Stimulated activated CD8-positive, alpha-beta memory T cell treated with anti-CD3 and anti-CD28 coated beads, Interleukin-4, amount 100 ng/mL, for 4 hours (primary cell): Measurements from ENCODE around the gene SMYD3.

Experiments used
- DNase-seq, 2 donors: peaks; one replicate each; pipeline ENCODE4 v3.0.0-alpha.2; 2020; ENCODE audit warnings: low read depth in 2 of 2, low spot score in 1 of 2

SMYD3 gene

DNA sequence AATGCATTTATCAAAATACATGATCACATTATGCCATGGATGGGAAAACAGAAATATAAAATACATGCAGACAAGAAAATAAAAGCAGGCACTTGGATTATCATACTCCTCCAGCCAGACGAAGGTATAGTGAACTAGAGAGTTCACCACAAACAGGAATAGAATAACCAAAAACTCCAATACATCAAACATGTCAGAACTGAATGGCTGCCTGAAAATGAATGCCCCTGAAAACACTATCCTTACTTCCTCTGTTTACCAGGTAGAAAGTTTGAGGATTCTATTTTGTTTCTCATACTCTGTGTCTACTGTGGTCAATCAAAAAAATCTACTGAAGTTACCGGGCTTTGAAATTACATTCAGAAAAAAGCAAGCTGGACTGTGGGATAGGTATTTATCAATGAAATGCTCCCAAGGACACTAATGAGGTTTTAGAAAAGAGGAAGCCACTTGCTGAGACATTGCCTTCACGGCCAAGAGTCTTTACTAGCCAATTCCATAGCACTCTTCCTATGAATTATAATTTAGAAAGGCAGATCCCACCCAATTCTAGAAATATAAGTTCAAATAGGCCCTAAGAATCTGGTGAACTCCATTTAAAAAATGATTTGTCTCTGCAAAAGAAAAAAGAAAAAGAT, 197.7 kb downstream of the SMYD3 start:
- no peak for DNase-seq

DNA sequence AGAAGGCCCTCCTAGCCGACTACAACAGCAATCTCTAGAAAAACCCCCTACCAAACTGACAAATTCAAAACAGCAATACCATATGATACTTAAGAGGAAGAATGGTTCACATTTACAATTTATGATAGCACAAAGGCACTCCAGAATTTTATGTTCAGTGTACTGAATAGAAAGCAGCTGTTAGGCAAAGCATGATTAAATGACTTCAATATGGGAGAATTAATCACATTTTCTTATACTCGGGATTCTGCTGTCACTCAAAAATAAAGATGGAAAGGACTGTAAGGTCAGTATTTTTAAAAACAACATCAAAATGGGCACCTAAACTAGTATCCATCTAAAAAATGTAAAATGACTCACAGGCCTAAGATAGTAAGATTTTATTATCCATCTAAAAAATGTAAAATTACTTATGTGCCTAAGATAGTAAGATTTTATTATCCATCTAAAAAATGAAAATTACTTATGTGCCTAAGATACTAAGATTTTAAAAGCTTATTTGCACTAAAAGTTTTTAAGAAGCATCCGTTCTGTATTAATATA, 198.5 kb downstream of the SMYD3 start:
- DNase-seq, result no peak

DNA sequence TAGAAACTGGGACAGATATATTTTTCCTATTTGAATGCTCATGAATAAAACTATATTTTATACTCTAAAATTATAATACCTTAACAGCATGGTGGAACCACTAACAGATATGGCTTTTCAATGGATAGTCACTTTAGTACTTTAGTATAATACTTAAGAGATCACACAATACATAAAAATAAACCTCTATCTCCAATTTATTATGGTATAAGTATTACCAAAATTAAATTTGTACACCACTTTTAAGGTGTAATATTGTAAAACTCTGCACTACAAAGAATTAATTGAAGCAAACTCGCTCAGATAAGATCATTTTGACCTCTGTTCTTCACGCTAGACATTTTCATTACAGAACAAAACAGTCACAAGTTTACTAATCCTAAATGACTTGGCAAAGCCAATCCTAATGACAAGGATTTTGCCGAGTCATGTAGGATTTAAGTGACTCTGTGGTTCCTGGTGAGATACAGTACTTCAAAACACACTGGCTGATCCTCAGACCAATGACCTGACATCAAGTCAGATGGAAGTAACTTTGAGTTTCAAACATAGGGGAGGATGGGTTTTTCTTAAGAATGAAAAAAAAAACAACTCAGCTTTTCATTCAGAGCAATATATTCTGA, 200.6 kb downstream of the SMYD3 start:
- DNase-seq, result no peak

DNA sequence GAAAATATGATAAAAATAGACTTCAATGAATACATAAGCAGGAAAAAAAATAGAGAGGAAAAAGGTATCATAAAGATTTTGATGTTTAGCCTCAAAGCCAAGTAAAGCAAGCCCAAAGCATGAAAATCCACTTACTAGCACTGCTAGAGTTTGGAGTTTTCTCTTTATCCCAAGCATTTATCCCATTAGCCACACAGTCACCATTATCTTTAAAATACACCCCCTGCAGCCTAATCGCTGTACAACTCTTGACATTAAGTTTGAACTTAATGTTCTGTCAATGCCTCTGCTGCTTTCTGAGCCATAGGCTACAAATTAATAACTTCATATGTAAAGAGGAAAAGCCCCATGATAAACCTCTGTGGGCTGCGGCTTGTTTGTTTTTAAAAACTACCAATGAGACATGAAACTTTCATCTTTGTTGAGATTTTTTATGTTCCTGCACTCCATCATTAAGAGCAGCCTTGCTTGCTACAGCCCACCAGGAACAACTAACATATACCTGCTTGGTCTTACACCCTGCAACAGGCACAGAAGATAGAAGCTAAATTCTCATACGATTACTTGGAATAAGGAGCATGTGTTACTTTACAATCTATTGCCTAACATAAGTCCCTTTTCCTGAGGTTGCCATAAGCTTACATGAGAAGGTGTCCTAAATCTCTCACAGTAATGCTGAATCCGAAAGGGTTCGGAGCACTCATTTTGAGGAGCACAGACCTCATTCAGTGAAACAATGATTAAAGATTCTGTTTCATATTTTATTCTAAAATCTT, 202.4 kb downstream of the SMYD3 start:
- no peak for DNase-seq

DNA sequence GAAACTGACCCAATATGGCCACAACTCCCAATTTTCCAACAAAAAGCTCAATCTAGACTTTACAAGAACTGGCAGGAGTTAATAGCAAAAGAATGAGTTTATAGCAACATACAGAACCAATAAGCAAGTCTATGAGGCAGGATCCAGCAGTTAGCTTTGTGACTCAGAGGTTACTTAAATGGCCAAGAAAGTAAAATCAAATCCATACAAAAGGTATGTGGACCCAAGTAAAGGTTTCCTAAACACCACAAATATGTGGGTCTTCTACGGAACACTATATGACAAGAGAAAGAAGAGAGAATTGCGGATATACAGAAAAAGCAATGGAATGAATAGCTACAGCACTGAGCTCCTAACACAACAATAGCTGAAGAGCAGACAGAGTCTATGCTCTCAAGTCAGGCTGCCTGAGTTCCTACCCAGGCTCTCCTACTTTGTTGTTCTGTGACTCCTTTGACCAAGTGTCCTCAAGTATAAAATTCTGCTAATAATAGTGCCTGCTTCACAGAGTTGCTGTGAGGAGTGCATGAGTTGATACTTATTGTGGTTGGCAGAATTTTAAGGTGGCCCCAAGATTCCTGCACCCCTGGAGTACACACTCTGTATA, 204.3 kb downstream of the SMYD3 start:
- DNase-seq, result no peak

DNA sequence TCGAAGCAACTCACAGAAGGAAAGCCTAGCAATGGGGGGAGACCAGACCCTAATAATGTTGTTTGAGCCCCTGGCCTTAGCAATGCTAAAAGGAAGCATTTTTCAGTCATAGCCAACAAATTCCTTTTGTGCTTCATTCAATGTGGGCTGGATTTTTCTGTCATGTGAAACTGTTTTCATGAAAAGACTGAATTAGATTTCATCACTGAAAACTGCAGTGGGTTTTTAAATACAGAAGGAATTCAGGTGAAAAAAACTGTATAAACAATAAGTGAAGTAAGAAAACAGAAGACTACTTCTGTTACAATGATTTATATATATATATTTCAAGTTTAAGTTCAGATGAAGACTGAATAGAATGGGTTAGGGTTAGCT, 204.8 kb downstream of the SMYD3 start:
- no peak for DNase-seq

DNA sequence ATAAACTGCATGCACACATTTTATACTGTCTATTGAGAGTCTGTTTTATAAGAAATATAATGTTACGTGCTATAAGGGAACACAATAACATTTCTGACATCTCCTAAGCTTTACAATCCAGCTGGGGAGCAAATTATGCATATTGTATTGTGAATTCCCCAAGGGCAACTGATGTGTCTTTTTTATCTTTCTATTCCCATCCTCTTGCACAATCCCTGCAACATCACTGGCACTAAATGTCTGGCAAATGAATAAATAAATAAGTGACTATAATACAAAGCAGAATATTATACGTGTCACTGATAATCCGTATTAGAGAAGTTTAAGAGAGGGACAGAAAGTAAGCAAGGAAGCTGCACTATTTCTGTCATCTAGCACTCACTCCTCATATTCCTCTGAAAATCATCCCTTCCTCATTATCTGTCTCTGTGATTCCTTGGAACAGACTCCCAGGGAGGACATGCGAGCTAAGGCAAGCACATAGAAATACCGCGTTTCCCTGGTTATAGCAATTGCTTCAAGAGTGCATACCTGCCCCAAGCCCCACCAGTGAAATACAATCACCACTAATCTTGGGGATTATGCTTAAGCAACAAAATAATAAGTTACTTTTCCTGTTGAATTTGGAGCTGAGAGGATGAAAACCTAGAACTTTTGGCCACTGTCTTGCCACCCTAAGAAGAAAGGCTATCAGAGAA, 205.4 kb downstream of the SMYD3 start:
- DNase-seq, result no peak

DNA sequence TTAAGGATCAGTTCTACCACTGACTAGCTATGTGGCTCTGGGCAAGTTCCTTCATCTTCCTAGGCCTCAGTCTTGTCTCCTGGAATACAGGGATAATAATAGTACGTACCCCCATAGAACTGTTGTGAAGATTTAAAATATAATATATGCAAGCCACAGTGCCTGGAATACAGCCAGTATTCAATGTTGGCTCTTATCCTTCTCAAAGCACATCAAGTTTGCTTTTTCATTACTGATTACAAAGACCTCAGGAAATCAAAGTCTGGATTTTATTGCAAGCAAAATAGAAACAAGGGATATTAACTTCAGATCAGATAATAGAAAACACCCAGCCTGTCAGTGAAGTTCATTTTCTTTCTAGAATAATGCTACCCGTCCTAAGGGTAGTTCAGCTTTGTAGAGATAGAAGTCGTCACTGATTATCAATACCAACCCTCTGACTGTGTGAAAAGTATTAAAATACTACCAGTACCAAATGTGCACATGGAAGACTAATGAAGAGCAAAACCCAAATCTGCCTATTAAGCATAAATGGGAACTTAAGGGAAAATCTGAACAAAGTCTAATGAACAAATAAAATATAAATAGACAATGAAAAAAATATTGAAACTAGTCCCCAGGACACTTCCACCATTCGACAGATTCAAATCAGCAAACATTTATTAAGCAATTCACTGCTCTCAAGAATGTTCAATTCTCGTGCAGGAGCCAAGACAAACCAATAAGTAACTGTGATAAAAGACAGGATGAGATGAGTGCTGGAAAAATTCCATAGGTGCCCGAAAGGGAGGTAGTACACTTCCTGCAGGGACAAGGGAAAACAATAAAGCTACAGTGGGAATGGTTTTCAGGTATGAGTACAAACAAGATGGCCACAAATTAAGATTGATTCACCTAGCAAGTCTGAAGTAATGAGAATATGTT, 206.2 kb downstream of the SMYD3 start:
- no peak for DNase-seq

DNA sequence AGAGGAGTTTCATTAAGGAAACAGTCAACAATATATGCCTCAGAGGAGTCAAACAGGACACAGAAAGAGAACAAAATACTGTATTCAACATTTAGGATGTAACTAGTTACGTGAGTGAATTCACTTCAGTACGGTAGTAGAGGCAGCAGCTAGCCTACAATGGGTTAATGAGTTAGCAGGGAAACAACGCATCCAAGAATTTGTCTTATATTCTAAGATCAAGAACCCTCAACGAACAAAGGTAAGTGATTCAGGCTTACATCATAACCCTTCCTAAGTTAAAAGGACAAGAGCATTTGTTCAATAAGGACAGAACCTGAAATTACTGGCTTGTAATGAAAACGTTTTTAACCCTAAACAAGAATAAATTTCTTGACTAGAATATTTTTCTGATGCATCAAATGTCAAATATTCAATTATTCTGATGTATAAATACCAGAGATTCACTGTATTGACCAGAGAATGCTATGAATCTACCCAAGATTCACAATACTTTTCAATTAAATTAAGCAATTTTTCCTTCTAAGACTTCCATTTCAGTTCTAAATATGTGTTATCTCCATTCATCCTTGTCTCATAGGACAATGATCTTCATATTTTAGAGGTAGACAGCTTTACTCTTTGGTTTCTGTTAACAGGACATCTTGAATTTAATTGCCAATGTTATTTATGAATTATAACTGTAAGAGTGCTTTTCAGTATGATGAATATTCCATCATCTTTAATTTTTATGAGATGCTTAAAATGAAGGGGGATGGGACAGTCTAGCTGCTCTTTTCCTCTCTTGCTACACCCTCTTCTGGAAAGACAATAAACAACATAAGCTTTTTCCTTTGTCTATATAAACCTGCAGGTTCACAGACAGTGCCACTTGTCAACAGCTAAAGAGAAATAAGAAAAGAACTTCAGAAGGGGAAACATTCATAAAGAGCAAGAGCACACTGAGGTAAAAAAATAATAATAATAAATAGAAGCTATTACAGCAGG, 209.5 kb downstream of the SMYD3 start:
- no peak for DNase-seq

DNA sequence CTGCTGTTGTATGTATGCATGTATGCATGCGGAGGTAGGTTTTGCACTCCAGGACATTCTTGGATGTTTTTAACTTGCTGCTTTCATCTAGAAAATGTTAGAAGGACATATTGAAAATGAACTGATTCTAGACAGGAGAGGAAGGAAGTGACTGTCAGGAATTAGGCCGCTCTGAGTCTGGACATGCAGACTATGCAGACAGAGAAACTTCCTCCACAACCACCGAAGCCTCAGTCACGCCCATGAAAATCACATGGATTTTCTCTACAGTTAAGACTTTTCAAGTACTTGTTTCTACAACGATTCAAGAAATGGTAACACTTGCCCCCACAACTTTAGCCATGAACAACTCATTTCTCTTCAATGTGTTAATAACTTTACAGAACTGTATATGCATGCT, 211.1 kb downstream of the SMYD3 start:
- DNase-seq, result no peak

DNA sequence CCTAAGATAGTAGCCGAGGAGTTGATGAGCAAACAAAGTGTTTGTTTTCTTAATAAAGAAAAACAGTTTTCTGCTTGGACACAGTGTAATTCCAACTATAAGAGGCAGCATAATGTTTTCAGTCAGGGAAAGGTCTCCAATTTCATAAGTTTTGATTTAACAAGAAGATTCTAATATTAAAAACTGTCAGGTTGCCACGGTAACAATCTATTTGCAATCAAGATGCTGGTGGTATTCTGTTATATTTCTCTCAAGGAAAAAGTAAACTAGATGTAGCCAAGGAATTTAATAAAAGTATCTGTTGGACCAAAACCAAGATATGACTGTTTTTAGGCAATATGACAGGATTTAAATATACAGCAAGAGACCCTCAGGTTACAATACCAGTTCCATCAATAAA, 211.7 kb downstream of the SMYD3 start:
- DNase-seq, result no peak

DNA sequence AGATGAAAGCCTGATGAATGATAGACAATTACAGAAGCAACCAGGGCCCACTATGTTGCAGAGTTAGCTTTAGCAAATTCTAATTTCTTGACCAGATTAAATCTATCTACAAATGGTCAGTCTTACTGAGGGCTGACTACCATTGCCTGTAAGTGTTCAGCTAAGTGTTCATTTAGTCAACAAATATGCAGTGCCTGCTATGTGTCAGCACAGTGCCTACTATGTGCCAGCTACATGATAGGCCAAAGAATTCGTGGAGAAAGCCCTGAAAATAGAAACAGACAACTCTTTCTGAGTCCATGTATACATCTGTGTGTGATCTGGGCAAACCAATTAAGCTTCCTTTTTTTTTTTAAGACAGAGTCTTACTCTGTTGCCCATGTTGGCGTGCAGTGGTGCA, 212.8 kb downstream of the SMYD3 start:
- DNase-seq, result no peak

DNA sequence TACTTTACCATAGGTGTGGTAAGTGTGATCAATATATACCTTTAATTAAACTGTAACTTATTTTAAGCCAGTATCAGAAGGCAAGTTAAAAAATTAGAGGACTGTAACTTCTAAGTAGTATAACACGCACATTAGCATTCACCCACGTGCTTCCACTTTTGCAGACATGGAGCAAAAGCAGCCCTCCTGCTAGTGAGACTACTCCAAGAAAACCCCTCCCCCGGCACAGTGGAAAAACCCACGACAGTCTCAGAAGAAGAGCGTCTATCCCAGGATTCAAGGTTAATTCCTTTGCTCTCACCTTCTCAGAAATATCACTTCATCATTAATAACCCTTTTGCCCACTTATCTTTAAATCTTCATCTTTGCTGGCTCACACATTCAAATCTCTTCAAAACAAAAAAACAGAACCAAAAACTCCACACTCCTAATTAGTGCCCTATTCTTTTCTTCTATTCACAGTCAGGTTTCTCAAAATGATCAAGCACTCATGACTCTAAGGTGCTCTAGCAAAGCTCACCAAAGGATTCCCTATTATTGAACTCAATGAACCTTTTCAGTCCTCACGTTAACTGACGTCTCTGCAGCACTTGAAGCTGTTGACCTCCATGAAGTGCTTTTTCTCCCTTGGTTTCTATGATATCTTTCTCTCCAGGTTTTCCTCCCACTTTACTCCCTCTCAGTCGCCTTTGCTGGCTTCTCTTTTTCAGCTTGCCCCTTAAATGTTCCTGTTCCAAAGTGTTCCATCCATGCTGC, 213.5 kb downstream of the SMYD3 start:
- no peak for DNase-seq

DNA sequence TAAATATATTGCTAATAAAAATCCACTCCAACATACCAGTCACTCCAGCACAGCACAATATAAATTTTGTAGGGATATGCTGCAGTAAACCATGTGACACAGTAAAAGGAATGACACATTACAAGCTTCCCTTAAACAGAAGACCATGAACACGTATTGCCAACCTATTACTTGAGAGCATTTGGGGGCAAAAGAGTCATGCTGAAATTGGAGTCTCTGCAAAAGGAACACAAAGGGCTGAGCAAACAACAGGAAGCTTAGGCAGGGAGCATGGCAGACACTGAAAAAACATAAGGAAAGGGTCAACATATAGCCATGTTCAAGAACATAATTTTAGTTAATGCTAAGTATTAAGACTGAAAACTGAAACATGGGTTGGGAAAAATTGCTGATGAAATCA, 214.5 kb downstream of the SMYD3 start:
- DNase-seq, result no peak

DNA sequence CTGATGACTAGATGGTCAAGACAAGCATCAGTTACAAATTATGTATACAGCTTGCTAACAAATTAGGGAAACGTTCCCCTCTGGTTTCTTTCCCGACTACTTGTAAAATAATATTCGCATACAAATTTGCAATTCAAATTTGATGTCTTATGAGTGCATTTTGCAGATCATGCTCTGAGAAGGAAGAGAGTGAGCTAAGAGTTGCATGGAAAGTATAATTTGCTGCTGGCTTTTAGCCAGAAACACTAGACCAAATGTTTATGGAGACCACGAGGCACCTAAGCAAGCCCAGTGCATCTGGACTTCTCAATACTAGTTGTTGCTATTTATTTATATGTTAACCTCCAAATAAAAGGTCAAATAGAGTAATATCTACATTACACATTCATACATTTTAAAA, 216.0 kb downstream of the SMYD3 start:
- DNase-seq, result no peak

DNA sequence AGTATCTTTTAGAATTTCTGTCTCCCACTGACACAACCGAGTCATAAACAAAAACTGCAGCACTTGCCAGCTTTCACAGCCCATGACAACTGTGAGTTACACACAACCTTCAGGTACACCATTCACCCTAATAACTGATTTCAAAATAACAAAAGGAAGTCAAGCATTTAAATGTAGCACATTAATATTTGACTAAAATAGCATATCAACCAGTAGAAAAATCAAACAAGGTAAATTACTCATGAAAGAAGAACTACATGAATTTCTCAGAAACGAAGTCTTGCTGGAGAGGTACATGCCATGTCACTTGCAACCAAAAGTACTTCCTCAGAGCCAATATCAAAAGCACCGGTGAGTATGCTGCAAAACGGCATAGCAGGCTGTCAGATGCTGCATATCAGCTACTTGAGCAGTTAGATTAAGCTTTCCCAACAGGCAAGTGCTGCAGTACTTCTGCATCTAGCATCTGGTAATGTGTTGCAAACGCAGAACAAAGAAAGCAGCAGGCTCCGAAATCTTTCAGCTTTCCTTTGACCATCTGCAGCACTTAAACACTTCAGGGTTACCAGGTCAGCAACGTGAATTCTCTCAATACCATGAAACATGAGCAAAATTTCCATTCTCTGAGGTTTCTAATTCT, 223.2 kb downstream of the SMYD3 start:
- no peak for DNase-seq

DNA sequence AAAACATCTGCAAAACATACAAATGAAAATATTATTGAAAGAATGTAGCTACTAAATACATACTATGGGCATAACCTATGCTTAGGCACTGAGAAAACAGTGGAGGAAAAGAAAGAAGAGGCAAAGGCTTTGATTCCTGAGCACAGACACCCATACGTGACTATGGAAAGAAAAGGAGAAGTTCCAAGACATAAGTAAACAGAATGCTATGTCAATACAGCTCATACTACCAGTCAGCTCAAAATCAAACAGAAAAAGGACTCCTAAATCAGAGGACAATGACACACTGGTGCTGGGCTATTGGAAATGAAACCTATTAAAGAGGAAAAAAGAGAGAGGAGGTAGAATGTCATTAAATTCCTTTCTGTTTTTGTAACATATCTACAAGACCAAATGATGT, 225.4 kb downstream of the SMYD3 start:
- no peak for DNase-seq

DNA sequence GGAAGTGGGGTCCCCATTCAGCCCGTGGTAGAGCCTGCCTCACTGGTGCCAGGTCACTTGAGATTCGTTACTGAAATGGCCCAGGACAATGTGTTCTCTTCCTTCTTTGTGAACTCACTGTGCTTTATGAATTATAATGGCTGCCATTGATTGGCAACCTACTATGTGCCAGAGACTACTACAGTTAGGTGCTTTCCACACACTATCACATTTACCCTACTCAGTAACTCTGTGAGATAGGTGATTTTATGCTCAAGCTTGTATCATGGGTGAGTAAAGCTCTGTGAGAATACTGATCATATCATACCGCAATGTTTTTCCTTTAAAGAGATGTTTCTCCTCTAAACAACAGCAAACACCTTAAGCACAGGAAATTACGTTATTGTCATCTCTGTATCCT, 225.9 kb downstream of the SMYD3 start:
- DNase-seq, result no peak
